ENCODE results near the gene CDC6. TPM values are rescaled to one million over a fixed set of nuclear protein-coding genes. Genes with fewer than 3 reads are reported as not detected.

CDC6 gene
- total and polyA plus RNA-seq, 7 donors: 0.27 to 2.5 (median 0.86) TPM

DNA sequence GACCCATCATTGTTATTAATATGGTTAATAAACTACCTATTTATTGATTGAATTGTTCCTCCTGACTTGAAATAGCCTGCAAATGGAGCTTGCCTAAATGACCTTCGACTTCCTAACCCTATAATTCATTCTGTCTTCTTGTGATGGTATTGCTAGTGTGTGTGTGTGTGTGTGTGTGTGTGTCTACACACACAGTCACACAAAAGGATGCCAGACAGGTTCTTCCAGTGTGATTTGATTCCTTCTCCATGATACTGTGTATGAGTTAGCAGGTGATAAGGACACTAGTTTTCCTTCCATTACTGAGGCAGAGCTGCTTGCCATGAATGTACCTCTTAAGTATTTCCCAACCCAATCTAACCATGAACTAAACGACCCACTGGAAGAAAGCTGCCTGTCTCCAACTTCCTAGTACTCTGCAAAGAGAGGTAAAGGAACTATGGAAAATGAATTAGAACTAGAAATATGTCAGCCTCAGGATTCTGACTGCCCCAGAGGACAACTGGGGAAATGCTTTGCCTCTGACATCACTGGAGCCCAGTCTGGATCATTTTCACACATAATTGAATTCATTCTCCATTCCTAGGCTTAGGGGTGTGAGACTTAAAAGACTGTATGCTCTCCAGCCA is 3.5 kb upstream of the CDC6 start:
- intact Hi-C loops (cut with DNase I): no loop called here

DNA sequence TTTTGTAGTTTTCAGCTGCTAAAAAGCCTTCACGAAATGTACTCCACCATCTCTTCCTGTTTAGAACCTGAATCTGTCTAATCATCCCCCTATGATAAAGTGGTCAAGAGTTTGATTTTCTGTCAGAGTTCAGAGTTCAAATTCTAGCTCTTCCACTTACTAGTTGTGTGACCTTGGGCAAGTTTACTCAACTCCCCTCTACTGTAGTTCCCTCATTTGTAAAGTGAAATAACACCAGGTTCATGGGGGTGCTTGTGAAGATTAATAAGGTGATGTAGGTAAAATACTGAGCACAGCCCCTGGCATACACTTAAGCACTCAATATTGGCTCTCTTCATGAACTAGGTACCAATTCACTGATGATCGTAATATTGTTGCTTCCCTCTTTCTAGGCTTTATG is 1.2 kb upstream of the CDC6 start:
- no peak overlapping the region for H3K27ac ChIP-seq

More for the DNA sequence above, 3.5 kb upstream of the CDC6 start:
- H3K4me1 ChIP-seq: peaks cover 10% of the 10 kb centered on the region
- peak overlapping the region; percentile 39 for H3K27ac ChIP-seq
- ATAC-seq: no peak
- DNase-seq: no peak
- H3K9me3 ChIP-seq: no peaks in the 10 kb centered on the region
- no peaks in the 10 kb centered on the region for H3K27me3 ChIP-seq (ENCODE audit: insufficient read depth in 3 of 3, low read length in 2 of 3)
- H3K36me3 ChIP-seq (ENCODE audit: insufficient read depth in 1 of 2, low read depth in 1 of 2): peaks cover 6 to 33% of the 10 kb centered on the region in 2 donors
- no peak overlapping the region for H3K4me3 ChIP-seq
- WGBS, 3 donors: 38 to 44% (median 43%) methylated on average over 2 of the region's 2 CpGs
- TF ChIP-seq, protein P1, sequence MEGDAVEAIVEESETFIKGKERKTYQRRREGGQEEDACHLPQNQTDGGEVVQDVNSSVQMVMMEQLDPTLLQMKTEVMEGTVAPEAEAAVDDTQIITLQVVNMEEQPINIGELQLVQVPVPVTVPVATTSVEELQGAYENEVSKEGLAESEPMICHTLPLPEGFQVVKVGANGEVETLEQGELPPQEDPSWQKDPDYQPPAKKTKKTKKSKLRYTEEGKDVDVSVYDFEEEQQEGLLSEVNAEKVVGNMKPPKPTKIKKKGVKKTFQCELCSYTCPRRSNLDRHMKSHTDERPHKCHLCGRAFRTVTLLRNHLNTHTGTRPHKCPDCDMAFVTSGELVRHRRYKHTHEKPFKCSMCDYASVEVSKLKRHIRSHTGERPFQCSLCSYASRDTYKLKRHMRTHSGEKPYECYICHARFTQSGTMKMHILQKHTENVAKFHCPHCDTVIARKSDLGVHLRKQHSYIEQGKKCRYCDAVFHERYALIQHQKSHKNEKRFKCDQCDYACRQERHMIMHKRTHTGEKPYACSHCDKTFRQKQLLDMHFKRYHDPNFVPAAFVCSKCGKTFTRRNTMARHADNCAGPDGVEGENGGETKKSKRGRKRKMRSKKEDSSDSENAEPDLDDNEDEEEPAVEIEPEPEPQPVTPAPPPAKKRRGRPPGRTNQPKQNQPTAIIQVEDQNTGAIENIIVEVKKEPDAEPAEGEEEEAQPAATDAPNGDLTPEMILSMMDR (IDR thresholded peaks at IDR 0.05): peak; percentile 8

DNA sequence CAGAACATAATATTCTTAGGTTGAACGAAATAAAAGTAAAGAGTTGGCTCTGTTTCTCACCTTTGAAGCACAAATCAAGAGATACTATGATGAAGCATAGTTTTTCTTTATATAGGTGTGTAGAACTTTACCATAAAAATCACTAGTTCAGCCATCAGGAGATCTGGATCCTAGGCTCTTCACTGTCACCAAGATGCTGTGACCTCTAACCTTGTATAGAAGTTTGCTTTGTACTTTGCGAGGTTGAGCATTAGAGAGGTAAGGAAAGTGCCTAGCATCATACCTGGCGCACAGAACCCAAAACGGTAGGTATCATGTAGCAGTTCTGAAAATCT is 553 bp upstream of the CDC6 start:
- peak overlapping the region; percentile 24 for H3K4me3 ChIP-seq
- no peaks in the 10 kb centered on the region for H3K9me3 ChIP-seq
- H3K27me3 ChIP-seq (ENCODE audit: insufficient read depth in 3 of 3, low read length in 2 of 3): no peaks in the 10 kb centered on the region
- 40 to 44% (median 44%) methylated on average over 4 of the region's 4 CpGs for WGBS, 3 donors
- ATAC-seq: no peak
- intact Hi-C loops (cut with DNase I): loop anchor here in 1 of 2 donors (5.0 kb wide), 2 partner anchors 70 to 85 kb away; partner anchors contain the start of gene WIPF2
- peaks cover 20% of the 10 kb centered on the region for H3K4me1 ChIP-seq
- H3K27ac ChIP-seq: no peak overlapping the region
- peaks cover 0 to 3% of the 10 kb centered on the region in 2 donors for H3K36me3 ChIP-seq (ENCODE audit: insufficient read depth in 1 of 2, low read depth in 1 of 2)
- TF ChIP-seq, protein P1 (IDR thresholded peaks at IDR 0.05): no peak
- DNase-seq: no peak

More for the DNA sequence above, 1.2 kb upstream of the CDC6 start:
- no peaks in the 10 kb centered on the region for H3K27me3 ChIP-seq (ENCODE audit: insufficient read depth in 3 of 3, low read length in 2 of 3)
- DNase-seq (no peak), ATAC-seq (no peak)
- peaks cover 20% of the 10 kb centered on the region for H3K4me1 ChIP-seq
- 94 to 96% (median 95%) methylated on average over 2 of the region's 2 CpGs for WGBS, 3 donors
- intact Hi-C loops (cut with DNase I): loop anchor here in 1 of 2 donors (5.0 kb wide), 2 partner anchors 69 to 84 kb away; partner anchors contain the start of gene WIPF2
- no peak overlapping the region for H3K4me3 ChIP-seq
- no peaks in the 10 kb centered on the region for H3K9me3 ChIP-seq
- TF ChIP-seq, protein P1 (IDR thresholded peaks at IDR 0.05): no peak
- H3K36me3 ChIP-seq (ENCODE audit: insufficient read depth in 1 of 2, low read depth in 1 of 2): peaks cover 0 to 10% of the 10 kb centered on the region in 2 donors

DNA sequence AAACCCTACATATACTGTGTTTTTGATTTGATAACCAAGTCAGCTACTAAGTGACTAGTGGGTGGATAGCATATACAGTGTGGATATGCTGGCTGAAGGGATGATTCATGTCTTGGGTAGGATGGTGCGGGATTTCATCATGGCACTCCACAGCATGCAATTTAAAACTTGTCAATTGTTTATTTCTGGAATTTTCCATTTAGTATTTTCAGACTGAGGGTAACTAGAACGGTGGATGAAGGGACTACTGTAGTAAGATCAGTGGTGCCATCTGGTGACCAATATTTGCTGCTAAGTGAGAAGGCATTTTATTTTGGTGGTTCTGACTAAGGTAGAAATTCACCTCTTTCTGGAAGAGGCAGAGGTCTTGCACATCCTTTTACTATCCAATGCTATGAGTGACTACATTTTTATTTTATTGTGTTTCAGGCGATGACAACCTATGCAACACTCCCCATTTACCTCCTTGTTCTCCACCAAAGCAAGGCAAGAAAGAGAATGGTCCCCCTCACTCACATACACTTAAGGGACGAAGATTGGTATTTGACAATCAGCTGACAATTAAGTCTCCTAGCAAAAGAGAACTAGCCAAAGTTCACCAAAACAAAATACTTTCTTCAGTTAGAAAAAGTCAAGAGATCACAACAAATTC is 3.1 kb downstream of the CDC6 start:
- H3K27ac ChIP-seq: no peak overlapping the region
- DNase-seq (no peak), ATAC-seq (peak; percentile 22 to 50 (median 36))
- no peak overlapping the region for H3K4me3 ChIP-seq
- WGBS, 3 donors: 43 to 57% (median 45%) methylated on average over 4 of the region's 4 CpGs
- no peaks in the 10 kb centered on the region for H3K36me3 ChIP-seq (ENCODE audit: insufficient read depth in 1 of 2, low read depth in 1 of 2)
- no peaks in the 10 kb centered on the region for H3K27me3 ChIP-seq (ENCODE audit: insufficient read depth in 3 of 3, low read length in 2 of 3)
- H3K4me1 ChIP-seq: peaks cover 10% of the 10 kb centered on the region
- no peaks in the 10 kb centered on the region for H3K9me3 ChIP-seq
- TF ChIP-seq, protein P1 (IDR thresholded peaks at IDR 0.05): peak; percentile 64
- intact Hi-C loops (cut with DNase I): loop anchor here in 1 of 2 donors (1.0 to 10.0 kb wide), 2 partner anchors 88 to 276 kb away; partner anchors contain the start of gene CSF3
